AG10803 (cell line): ENCODE data around the gene LINGO4.
"Not testable (repeated sequence)": the region's sequence is repeated elsewhere in the genome, so short reads cannot be mapped to it uniquely, and the experiment has no call there.

ENCODE experiments used
- DNase-seq: peaks from one replicate; pipeline ENCODE4 v3.0.0; 2010; ENCODE audit warnings: low read depth
- H3K4me3 ChIP-seq: 2 replicates; pipeline ENCODE4 v1.5.1; 2011; ENCODE audit warnings: mild to moderate bottlenecking, low read length, control low read depth
- TF ChIP-seq, protein P1 (sequence below): conservative IDR thresholded peaks from 2 replicates; pipeline ENCODE4 v1.5.1; 2011; ENCODE audit warnings: mild to moderate bottlenecking, low read length, control low read depth, inconsistent platforms

The LINGO4 gene

GRCh38 chr1:151774256-151774922, 30.8 kb downstream of the LINGO4 start:
- TF ChIP-seq, protein P1, sequence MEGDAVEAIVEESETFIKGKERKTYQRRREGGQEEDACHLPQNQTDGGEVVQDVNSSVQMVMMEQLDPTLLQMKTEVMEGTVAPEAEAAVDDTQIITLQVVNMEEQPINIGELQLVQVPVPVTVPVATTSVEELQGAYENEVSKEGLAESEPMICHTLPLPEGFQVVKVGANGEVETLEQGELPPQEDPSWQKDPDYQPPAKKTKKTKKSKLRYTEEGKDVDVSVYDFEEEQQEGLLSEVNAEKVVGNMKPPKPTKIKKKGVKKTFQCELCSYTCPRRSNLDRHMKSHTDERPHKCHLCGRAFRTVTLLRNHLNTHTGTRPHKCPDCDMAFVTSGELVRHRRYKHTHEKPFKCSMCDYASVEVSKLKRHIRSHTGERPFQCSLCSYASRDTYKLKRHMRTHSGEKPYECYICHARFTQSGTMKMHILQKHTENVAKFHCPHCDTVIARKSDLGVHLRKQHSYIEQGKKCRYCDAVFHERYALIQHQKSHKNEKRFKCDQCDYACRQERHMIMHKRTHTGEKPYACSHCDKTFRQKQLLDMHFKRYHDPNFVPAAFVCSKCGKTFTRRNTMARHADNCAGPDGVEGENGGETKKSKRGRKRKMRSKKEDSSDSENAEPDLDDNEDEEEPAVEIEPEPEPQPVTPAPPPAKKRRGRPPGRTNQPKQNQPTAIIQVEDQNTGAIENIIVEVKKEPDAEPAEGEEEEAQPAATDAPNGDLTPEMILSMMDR = no peak
- no peak overlapping the region for H3K4me3 ChIP-seq
- no peak for DNase-seq

GRCh38 chr1:151773702-151774101, 31.5 kb downstream of the LINGO4 start:
- no peak overlapping the region for H3K4me3 ChIP-seq
- peak; percentile 1 for DNase-seq
- TF ChIP-seq, protein P1 = no peak

DNA sequence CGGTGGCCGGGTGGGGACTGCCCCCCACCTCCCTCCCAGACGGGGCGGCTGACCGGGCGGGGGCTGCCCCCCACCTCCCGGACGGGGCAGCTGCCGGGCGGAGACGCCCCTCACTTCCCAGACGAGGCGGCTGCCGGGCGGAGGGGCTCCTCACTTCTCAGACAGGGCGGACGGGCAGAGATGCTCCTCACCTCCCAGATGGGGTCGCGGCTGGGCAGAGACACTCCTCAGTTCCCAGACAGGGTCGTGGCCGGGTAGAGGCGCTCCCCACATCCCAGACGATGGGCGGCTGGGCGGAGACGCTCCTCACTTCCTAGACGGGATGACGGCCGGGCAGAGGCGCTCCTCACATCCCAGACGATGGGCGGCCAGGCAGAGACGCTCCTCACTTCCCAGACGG, 35.9 kb downstream of the LINGO4 start:
- not testable (repeated sequence) for H3K4me3 ChIP-seq, DNase-seq

GRCh38 chr1:151768351-151769066, 36.7 kb downstream of the LINGO4 start:
- not testable (repeated sequence) for H3K4me3 ChIP-seq, DNase-seq

DNA sequence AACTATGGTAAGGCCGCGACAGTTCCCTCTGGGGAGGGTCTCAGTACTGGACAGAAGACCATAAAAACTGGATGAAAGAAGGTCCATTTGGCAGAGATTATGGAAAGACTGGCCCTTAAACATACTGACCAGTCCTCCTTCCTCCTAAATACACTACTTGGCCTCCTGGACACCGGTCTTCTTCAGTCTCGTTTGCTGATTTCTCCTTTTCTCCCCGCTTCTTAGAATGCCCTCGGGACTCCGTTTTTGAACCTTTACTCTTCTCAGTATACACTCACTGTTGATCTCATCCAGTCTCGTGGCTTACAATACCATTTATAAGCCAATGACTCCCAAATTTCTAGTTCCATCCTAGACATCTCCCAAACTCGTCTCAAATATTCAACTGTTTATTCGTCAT, 41.2 kb downstream of the LINGO4 start:
- TF ChIP-seq, protein P1 = no peak
- peak overlapping the region; percentile 84 for H3K4me3 ChIP-seq
- peak; percentile 1 for DNase-seq

DNA sequence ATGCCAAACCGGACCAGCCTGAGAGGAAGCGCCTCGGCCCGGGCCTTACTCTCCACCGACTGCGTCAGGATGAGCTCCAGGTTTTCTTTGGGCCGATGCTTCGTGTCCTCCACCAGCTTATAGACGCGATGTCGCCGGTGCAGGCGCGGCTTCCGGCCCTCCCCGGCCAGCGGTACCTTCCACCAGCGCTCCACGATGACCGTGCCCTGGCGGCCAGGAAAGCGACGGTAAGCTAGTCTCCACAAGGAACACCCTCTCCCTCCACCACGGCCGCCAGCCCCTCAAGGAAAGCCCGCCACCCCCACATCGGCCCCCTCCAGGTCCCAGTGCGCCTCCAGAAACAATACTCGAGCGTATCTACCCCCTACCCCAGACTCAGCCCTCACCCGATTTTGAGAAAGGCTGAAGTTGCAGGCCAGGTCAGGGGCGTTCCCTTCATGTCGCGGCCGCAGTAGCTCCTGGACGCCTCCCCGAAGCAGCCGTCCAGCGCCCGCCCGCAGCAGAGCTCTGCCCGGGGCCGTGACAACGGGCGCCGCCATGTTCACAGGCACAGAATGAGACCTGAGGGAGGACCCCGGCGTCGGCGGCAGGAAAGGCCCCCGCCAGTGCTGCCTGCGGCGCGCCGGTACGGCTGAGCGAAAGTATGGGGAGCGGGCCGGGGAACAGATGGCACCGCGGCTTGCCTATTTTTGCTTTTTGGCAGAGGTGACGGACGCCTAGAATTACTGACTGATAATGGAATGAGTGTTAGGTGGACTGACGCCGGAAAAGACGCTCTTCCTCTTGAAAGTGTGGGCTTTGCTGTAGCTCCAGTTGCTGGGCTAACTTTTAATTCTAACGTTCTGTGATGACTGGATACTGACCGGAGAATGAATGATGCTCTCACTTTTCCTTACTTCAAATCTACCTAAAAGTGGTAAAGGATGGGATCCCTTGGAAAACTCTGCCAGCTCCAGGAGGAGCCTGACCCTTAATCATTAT, 42.0 kb downstream of the LINGO4 start, which contains the start of gene MRPL9:
Gene MRPL9 (minus strand): TSS at position 556 of the 981 bp plus-strand sequence. CDS start 17 bp downstream, at position 539.
- TF ChIP-seq, protein P1 = no peak
- DNase-seq = peak; percentile 74
- peak within 1 kb of the TSS; percentile 84 for H3K4me3 ChIP-seq

- H3K4me3 ChIP-seq = no peak overlapping the region
- TF ChIP-seq, protein P1 = no peak
Measured at GRCh38 chr1:151760597-151761385, 44.4 kb downstream of the LINGO4 start.

More at GRCh38 chr1:151760597-151761385, 44.4 kb downstream of the LINGO4 start:
- DNase-seq = no peak
